HG03457 (cell line): Measurements from ENCODE around the gene GABPB2.

ENCODE experiments used
- ATAC-seq: cut with Tn5 transposase; IDR thresholded peaks from one replicate; pipeline ENCODE4 v1.9.1; 2021; ENCODE audit warnings: moderate number of reproducible peaks; ENCODE audit not compliant: unreplicated experiment

Gene GABPB2

DNA sequence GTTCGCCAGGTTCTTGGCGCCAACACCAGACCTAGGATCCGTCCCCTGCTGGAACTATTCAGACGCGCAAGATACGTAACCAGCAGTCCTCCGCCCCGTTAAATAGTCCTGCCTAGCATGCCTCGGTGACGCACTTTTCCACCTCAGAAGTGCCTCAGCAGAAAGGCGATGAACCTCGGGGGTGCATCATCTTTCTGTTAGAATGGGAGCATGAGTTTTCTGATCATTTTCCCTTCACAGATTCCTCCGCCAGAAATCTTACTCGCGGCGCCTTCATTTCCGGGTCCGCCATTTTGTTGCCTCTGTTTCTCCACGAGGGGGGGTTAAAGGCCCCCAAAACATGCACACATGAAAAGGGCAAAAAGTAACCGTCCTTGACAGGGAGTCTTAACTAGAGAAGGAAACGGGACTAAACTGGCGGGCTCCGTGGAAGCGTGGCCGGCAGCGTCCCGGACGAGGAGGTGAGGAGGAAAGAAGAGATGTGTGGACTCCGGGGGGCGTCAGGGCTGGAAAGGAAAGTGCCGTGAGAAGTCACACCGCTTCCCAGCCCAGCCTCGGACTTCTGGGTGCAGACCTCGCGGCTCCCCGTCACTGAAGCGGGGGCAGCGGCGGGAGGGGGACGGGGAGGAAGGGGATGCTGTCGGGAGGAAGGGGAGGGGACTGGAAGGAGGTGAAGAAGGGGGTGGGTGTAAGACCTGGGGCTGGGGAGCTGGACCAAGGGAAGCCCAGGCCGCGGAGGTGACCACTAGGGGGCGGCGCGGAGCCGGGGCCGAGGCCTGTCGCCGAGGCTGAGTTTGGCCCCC is at the start of gene GABPB2:
GABPB2 (plus strand) TSS at position 288 of the 803 bp plus-strand sequence. CDS start 17,429 bp downstream, outside the sequence.
- no peak for ATAC-seq

GRCh38 chr1:151024540-151025146 is 45.9 kb upstream of the GABPB2 start:
- ATAC-seq, result no peak

GRCh38 chr1:151026460-151026859 is 44.1 kb upstream of the GABPB2 start:
- ATAC-seq, result no peak

DNA sequence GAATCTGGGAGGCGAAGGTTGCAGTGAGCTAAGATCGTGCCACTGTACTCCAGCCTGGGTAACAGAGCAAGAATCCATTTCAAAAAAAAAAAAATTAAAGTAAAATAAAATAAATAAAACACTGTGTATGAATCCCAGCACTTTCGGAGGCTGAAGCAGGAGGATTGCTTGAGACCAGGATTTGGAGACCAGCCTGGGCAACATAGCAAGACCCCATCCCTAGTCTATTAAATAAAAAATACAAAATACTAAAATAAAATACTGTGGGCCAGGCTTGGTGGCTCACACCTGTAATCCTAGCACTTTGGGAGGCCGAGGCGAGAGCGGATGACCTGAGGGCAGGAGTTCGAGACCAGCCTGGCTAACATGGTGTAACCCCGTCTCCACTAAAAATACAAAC is 38.4 kb upstream of the GABPB2 start:
- ATAC-seq, result no peak

DNA sequence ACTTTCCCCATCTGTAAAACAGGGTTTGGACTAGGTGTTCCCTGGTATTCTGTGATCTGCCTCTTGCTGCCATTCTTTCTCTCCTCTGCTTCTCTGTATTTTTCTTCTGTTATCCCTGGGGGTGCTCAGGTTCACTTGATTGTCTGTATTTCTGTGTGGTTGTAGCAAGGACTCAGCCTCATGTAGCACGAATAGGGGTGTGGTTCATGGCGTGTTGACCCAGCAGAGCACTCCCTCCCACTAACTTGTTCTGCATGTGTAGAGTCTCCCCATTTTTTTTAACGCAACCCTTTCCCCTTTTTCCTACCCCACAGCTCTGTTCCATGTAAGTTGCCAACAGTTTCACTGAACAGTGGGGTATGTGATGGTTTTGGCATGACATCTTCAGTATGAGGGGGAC is 35.4 kb upstream of the GABPB2 start:
- no peak for ATAC-seq

DNA sequence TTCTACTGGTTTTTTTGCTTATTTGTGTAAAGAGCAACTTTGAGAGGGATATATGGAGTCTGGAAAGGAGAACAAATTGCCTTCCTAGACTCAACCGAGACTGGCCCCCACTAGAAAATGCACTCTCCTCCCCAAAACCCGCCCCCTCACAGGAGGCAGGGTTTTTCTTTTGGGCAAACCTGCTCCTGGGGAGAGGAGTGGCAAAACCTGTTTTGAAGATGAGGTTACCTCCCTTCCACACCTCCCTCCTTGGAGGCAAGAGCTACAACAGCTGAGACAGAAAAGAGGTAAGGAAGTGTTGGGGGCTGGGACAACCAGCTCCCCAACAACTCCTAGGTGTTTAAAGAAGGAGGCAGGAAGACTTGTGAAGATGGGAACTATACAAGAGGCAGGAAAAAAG is 34.2 kb upstream of the GABPB2 start, which contains the start of gene BNIPL:
BNIPL (plus strand) TSS at position 231 of the 400 bp plus-strand sequence; CDS start at position 371, 140 bp downstream.
- ATAC-seq, result no peak

- no peak for ATAC-seq
Measured at GRCh38 chr1:151037032-151037431, 33.5 kb upstream of the GABPB2 start.

DNA sequence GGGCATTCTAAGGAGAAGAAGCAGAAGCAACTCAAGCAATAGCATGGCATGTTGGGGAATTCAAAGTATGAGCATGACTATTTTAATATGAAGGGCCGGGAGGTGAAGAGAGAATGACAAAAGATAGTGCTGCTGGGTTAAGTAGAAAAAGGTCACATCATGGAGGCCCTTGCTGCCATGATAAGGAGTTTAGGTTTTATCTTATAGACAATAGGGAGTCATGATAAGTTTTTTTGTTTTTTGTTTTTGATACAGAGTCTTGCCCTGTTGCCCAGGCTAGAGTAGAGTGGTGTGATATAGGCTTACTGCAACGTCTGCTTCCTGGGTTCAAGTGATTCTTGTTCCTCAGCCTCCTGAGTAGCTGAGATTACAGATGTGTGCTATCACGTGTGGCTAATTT is 31.0 kb upstream of the GABPB2 start:
- no peak for ATAC-seq

- no peak for ATAC-seq
Measured at GRCh38 chr1:151043163-151043562, 27.4 kb upstream of the GABPB2 start.

DNA sequence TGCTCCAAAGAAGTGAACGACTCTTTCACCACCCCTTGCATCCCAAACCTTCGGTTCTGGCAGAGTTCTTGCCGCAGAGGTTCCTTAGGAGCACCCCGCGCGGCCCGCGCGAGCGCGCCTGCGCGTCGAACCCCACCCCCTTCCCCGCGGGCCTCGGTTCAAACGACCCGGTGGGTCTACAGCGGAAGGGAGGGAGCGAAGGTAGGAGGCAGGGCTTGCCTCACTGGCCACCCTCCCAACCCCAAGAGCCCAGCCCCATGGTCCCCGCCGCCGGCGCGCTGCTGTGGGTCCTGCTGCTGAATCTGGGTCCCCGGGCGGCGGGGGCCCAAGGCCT is 23.0 kb upstream of the GABPB2 start, which contains the start of gene C1orf56:
C1orf56 (plus strand) TSS at position 161 of the 334 bp plus-strand sequence; CDS start at position 258, 97 bp downstream.
- ATAC-seq, result no peak

DNA sequence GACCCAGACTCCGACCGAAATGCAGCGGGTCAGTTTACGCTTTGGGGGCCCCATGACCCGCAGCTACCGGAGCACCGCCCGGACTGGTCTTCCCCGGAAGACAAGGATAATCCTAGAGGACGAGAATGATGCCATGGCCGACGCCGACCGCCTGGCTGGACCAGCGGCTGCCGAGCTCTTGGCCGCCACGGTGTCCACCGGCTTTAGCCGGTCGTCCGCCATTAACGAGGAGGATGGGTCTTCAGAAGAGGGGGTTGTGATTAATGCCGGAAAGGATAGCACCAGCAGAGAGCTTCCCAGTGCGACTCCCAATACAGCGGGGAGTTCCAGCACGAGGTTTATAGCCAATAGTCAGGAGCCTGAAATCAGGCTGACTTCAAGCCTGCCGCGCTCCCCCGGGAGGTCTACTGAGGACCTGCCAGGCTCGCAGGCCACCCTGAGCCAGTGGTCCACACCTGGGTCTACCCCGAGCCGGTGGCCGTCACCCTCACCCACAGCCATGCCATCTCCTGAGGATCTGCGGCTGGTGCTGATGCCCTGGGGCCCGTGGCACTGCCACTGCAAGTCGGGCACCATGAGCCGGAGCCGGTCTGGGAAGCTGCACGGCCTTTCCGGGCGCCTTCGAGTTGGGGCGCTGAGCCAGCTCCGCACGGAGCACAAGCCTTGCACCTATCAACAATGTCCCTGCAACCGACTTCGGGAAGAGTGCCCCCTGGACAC is 22.5 kb upstream of the GABPB2 start:
- ATAC-seq, result peak; percentile 42

GRCh38 chr1:151048645-151049032 is 21.9 kb upstream of the GABPB2 start:
- no peak for ATAC-seq

- no peak for ATAC-seq
Measured at GRCh38 chr1:151049458-151049857, 21.1 kb upstream of the GABPB2 start.

DNA sequence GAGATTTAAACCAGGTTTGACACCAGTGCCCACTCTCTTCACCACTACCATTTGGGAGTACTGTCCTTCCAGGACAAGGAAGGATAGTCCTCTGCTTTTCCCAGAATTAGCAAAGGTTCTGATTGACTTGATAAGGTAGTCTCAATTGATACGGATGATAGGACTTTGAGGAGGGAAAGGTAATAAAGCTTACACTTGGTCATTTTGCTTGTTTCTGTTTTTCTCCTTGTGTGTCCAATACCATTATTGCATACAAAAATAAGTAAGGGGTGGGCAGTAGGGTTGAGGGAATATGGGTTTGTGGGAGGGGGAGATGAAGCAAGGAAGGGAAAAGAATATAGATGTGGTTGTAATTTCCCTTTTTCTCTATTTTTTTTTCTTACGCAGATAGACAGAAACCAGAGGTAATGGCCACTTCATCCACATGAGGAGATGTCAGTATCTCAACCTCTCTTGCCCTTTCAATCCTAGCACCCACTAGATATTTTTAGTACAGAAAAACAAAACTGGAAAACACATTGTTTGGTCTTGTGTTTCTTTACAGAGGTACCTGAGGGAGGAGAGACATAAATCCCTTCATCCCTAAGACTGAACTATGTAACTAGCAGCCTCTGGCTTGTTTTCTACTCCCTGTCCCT is 20.4 kb upstream of the GABPB2 start:
- no peak for ATAC-seq

- ATAC-seq, result no peak
Measured at GRCh38 chr1:151051356-151052009, 19.1 kb upstream of the GABPB2 start.

DNA sequence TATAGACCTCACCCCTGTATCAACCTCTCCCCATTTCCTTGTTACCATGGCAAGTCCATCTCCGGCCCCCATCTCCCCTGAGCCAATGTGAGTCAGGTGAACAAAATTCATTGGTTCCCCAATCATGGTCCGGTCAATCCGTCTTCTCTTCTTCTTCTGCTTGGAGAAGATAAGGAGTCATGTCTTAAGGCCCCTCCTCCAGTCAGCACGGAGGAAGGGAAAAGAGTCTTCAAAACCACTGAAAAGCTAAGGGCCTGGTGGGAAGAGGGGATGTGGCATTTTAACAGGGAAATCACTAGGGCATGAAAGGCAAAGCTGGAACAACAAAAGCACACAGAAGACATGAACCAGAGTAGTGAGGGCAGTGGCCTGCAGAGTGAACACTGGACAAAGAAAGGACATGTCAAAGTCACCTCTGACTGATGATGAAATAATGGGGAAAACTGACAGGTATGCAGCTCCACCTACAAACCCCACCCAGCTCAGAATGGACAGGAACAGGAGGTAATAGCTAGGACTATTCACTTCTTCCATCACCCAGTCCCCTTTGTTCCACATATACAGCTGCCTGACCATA is 15.5 kb upstream of the GABPB2 start:
- no peak for ATAC-seq

GRCh38 chr1:151055581-151055980 is 15.0 kb upstream of the GABPB2 start:
- ATAC-seq, result no peak

DNA sequence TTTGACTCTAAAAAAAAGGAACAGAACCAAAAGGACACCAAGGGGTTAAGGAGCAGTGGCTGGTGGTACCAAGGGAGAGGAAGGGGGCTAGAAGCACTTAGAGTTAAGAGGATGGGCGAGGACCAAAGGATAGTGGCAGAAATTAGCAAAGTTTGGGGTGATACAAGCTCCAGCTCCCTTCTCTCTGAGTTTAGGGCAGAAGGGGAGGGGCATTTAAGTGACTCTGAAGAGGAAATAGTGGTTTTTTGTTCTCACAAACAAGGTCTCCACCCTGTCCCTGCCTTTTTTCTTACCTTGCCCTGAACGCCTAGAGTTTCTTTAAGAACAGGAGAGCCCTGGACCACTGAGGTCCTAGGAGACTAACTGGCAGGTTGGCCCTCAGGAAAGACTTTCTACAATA is 14.4 kb upstream of the GABPB2 start:
- ATAC-seq, result no peak

- no peak for ATAC-seq
Measured at GRCh38 chr1:151058692-151059091, 11.9 kb upstream of the GABPB2 start.
